ENCODE results near the gene CRIP2.

DNA sequence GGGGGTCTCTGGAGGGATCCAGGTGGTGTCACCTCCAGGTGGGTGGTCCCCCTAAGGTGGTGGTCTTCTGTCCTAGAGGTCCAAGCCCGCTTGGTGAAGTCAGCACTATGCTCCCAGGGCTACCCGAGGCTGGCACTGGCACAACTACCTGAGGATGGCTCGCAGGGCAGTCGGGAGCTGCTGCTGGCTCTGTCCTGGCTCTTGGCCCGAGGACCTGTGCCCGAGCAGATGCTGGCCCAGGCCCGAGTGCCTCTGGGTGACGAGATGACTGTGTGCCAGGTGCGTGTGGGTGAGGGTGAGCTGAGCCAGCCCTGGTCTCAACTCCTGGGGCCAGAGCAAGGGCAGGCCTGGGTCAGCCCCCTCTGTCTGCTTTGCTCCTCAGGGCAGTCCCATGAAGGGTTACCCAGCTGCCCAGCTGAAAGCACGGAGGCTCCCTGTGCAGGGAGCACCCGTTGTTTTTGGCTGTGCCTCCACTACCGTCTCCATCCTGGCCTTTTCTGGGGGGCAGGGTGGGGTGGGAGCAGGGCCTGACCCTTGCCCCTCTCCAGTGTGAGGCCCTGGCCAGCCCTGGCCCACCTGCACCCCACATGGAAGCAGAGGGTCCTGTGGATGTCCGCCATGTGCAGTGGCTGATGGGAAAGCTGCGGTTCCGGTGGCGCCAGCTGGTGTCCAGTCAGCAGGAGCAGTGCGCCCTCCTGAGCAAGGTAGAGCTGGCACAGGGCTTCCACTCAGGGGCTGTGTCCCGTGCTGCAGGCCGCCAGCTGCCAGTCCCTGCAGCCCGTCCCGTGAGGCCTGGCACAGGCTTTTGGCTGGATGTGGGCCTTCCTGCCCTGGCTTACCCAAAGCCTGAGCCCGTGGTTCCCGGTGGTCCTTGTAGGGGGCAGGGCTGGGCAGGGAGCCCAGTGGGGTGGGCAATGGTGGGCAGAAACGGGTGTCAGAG, 17.7 kb downstream of the CRIP2 start:
- no peak for TF ChIP-seq EZH2 (IDR thresholded peaks at IDR 0.05; ENCODE audit: borderline replicate concordance, low read depth, low read length, severe bottlenecking)
- TF ChIP-seq, protein P1, sequence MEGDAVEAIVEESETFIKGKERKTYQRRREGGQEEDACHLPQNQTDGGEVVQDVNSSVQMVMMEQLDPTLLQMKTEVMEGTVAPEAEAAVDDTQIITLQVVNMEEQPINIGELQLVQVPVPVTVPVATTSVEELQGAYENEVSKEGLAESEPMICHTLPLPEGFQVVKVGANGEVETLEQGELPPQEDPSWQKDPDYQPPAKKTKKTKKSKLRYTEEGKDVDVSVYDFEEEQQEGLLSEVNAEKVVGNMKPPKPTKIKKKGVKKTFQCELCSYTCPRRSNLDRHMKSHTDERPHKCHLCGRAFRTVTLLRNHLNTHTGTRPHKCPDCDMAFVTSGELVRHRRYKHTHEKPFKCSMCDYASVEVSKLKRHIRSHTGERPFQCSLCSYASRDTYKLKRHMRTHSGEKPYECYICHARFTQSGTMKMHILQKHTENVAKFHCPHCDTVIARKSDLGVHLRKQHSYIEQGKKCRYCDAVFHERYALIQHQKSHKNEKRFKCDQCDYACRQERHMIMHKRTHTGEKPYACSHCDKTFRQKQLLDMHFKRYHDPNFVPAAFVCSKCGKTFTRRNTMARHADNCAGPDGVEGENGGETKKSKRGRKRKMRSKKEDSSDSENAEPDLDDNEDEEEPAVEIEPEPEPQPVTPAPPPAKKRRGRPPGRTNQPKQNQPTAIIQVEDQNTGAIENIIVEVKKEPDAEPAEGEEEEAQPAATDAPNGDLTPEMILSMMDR (IDR thresholded peaks at IDR 0.05; ENCODE audit: extremely low read depth in 1 of 2, insufficient read depth in 1 of 2, low read depth in 1 of 2, low read length in 2 of 2) = no peak
- TF ChIP-seq MYC (IDR thresholded peaks at IDR 0.05; ENCODE audit: low read depth, low read length) = no peak
- no peak for TF ChIP-seq GATA2 (IDR thresholded peaks at IDR 0.05; ENCODE audit: insufficient read depth, insufficient read length, low read depth, low read length)

Measured in endothelial cell of umbilical vein (primary cell).